K562 (cell line): ENCODE data around the gene UNC5B. TPM values are rescaled to one million over a fixed set of nuclear protein-coding genes. Genes with fewer than 3 reads are reported as not detected.
A peak's percentile ranks its signal among the peaks of the same experiment; 100 is the strongest.

Source experiments
- ATAC-seq: fragments of 200-7000 bp; cut with Tn5 transposase; 3 replicates; pipeline ENCODE4 v1.9.1; 2020; ENCODE audit warnings: moderate library complexity
- BruUV-seq: library from RNA; stranded (reverse); fragments of 400-500 nt; replicated peaks from 2 replicates; lab custom pipeline; 2021; lab: Mats Ljungman, UMichigan
- CTCF ChIA-PET: fragments of 300-600 bp; formaldehyde crosslinking; extraction: SDS; loops from one replicate; lab custom pipeline; 2021; ENCODE audit warnings: low intra/inter-chr PET ratio; lab: Yijun Ruan, JAX
- POLR2A ChIA-PET: fragments of 300-600, 350-650 bp; sonication (Branson Sonifier 250); formaldehyde crosslinking; extraction: SDS; loops from one replicate; lab custom pipeline; 2021; ENCODE audit warnings: antibody characterized with exemption, inconsistent platforms; lab: Yijun Ruan, JAX
- DNase-seq, 4 experiments: peaks; one replicate each; pipeline versions ENCODE4 v3.0.0 to v3.0.0-alpha.2; 2011 to 2018; ENCODE audit warnings: low spot score in 3 of 4, mixed read lengths in 3 of 4; ENCODE audit errors: extremely low read depth in 1 of 4
- FAIRE-seq: peaks from 2 replicates; lab custom pipeline; 2011; peaks lifted over from hg19 to GRCh38; lab: Jason Lieb, UNC
- H2AFZ ChIP-seq: 2 replicates; pipeline ENCODE4 v1.6.0; 2011; ENCODE audit warnings: low read depth, low read length, control low read depth, inconsistent platforms
- H3K27ac ChIP-seq: fragments of 200-600 bp; 3 replicates; pipeline ENCODE4 v1.8.0; 2011; ENCODE audit warnings: low read depth, mild to moderate bottlenecking, control low read depth, inconsistent platforms, low read length, moderate library complexity, mixed read lengths; ENCODE audit errors: extremely low read depth
- H3K27me3 ChIP-seq, 2 experiments: fragments of 300-600 bp in 1 of 2; 2 replicates in 1 of 2; 3 replicates in 1 of 2; pipeline versions ENCODE4 v1.6.0 to v1.8.0; 2011; ENCODE audit warnings: inconsistent platforms in 2 of 2, low read length in 2 of 2, mild to moderate bottlenecking in 1 of 2, mixed read lengths in 1 of 2, moderate library complexity in 1 of 2; ENCODE audit not compliant: control insufficient read depth in 2 of 2, insufficient read depth in 2 of 2
- H3K36me3 ChIP-seq: fragments of 300-600 bp; 3 replicates; pipeline ENCODE4 v1.8.0; 2011; ENCODE audit warnings: mild to moderate bottlenecking, low read length, inconsistent platforms; ENCODE audit not compliant: control insufficient read depth, insufficient read depth
- H3K4me1 ChIP-seq, 2 experiments: fragments of 200-600 bp in 1 of 2; replicated peaks in 1 of 2; 2 replicates in 1 of 2; 3 replicates in 1 of 2; pipeline versions ENCODE4 v1.5.1 to v1.8.0; 2011; ENCODE audit warnings: inconsistent platforms in 2 of 2, low read length in 2 of 2, mild to moderate bottlenecking in 1 of 2, mixed read lengths in 1 of 2, moderate library complexity in 1 of 2; ENCODE audit not compliant: control insufficient read depth in 2 of 2, insufficient read depth in 2 of 2
- H3K4me2 ChIP-seq: 2 replicates; pipeline ENCODE4 v1.6.1; 2011; ENCODE audit warnings: low read length, control low read depth, inconsistent platforms, mixed read lengths; ENCODE audit not compliant: insufficient read depth
- H3K4me3 ChIP-seq: fragments of 200-600 bp; sonication (generic), shearing (Covaris generic); 2 replicates; pipeline ENCODE4 v1.5.1; 2016; ENCODE audit warnings: control low read depth, inconsistent platforms
- H3K79me2 ChIP-seq: fragments of 200-600 bp; 3 replicates; pipeline ENCODE4 v1.8.0; 2011; ENCODE audit warnings: low read length, inconsistent platforms; ENCODE audit not compliant: control insufficient read depth, insufficient read depth
- H3K9ac ChIP-seq, 2 experiments: 2 replicates each; pipeline versions ENCODE4 v1.6.0 to v1.6.1; 2011; ENCODE audit warnings: low read depth in 2 of 2, low read length in 2 of 2, control low read depth in 1 of 2, inconsistent platforms in 1 of 2, mild to moderate bottlenecking in 1 of 2, mixed read lengths in 1 of 2; ENCODE audit not compliant: insufficient read depth in 1 of 2
- H3K9me1 ChIP-seq: one replicate; pipeline ENCODE4 v1.6.0; 2011; ENCODE audit warnings: inconsistent platforms, mild to moderate bottlenecking, low read length, moderate library complexity; ENCODE audit not compliant: control insufficient read depth, insufficient read depth
- H3K9me3 ChIP-seq: replicated peaks from 2 replicates; pipeline ENCODE4 v1.5.1; 2011; ENCODE audit warnings: low read depth, low read length, inconsistent platforms; ENCODE audit not compliant: control insufficient read depth, insufficient read depth
- H4K20me1 ChIP-seq: replicated peaks from 2 replicates; pipeline ENCODE4 v1.6.1; 2011; ENCODE audit warnings: low read length, inconsistent platforms, mixed read lengths; ENCODE audit not compliant: control insufficient read depth, insufficient read depth
- ATF2 ChIP-seq: sonication (generic); formaldehyde crosslinking; IDR thresholded peaks from 2 replicates; pipeline ENCODE4 v1.8.1; 2022; ENCODE audit warnings: missing genetic modification reagents
- BCOR ChIP-seq: fragments of 450-650 bp; IDR thresholded peaks from 2 replicates; pipeline ENCODE4 v1.6.1; 2016
- EGR1 ChIP-seq: fragments of 450-650 bp; conservative IDR thresholded peaks from 2 replicates; pipeline ENCODE4 v1.6.1; 2017; ENCODE audit warnings: mild to moderate bottlenecking
- ELF1 ChIP-seq: fragments of 200-800 bp; sonication (Bioruptor generic); IDR thresholded peaks from 2 replicates; pipeline ENCODE4 v1.6.1; 2016; ENCODE audit warnings: missing genetic modification characterization, missing compliant biosample characterization
- HDAC1 ChIP-seq, 2 experiments: fragments of 450-650 bp; IDR thresholded peaks; 2 replicates each; pipeline ENCODE4 v1.6.1; 2016 to 2017; ENCODE audit warnings: inconsistent platforms in 1 of 2, mild to moderate bottlenecking in 1 of 2, moderate library complexity in 1 of 2
- HMBOX1 ChIP-seq: sonication (generic); IDR thresholded peaks from 2 replicates; pipeline ENCODE4 v1.6.1; 2016
- MTA3 ChIP-seq: fragments of 450-650 bp; formaldehyde crosslinking; IDR thresholded peaks from 2 replicates; pipeline ENCODE4 v1.6.1; 2017; ENCODE audit warnings: mild to moderate bottlenecking, borderline replicate concordance
- RCOR1 ChIP-seq, 2 experiments: IDR thresholded peaks; 2 replicates each; pipeline ENCODE4 v1.6.1; 2012; ENCODE audit warnings: low read depth in 2 of 2, low read length in 2 of 2, borderline replicate concordance in 1 of 2, improper control_type of control experiment in 1 of 2
- SMARCA5 ChIP-seq: fragments of 450-650 bp; IDR thresholded peaks from 2 replicates; pipeline ENCODE4 v1.6.1; 2016
- SOX6 ChIP-seq: fragments of 450-650 bp; IDR thresholded peaks from 2 replicates; pipeline ENCODE4 v1.6.1; 2014; ENCODE audit warnings: mild to moderate bottlenecking
- ZNF644 ChIP-seq: fragments of 200-800 bp; sonication (Bioruptor generic); IDR thresholded peaks from 2 replicates; pipeline ENCODE4 v1.6.1; 2016; ENCODE audit warnings: low read depth, missing genetic modification characterization, missing compliant biosample characterization
- ZNF668 ChIP-seq: fragments of 250-450 bp; sonication (Bioruptor Pico); IDR thresholded peaks from 2 replicates; pipeline ENCODE4 v1.8.0; 2022; ENCODE audit warnings: mild to moderate bottlenecking, inconsistent platforms
- WGBS: fragments of 100-300 bp; shearing (Covaris generic); methylation state at CpG from one replicate; pipeline ENCODE4 v1.1.6; 2016; ENCODE audit warnings: low coverage, mixed read lengths; ENCODE audit not compliant: insufficient coverage; ENCODE audit errors: missing lambda C conversion rate; 5-methylcytosine and 5-hydroxymethylcytosine counted together
- in situ Hi-C: fragments of 300-500 bp; cut with MboI; formaldehyde crosslinking; loops from 4 replicates; pipeline ENCODE4 v1.15.0; 2018; ENCODE audit warnings: inconsistent platforms, mixed read lengths
- intact Hi-C: fragments of 100-400 bp; cut with micrococcal nuclease; formaldehyde crosslinking; loops from 2 replicates; pipeline ENCODE4 v1.14.2; 2022
- polyA plus RNA-seq, 8 experiments: library from polyadenylated mRNA; depleted of rRNA in 4 of 8; stranded (reverse) in 5 of 8; unstranded in 3 of 8; fragments of >200 nt; fragmentation: Nextera tagmentation in 2 of 8; fragmentation: Illumina TruSeq in 1 of 8; extraction: Ambion mirVana in 2 of 8; extraction: Trizol in 1 of 8; gene quantifications; 2 replicates each; pipeline versions ENCODE4 v1.2.1 to v1.2.3, GENCODE V29; 2011 to 2014; ENCODE audit warnings: inconsistent platforms in 1 of 8, missing spikeins in 1 of 8
- total RNA-seq, 7 experiments: library from RNA; depleted of rRNA in 6 of 7; stranded (reverse); fragments of >200 nt in 6 of 7; fragmentation: Illumina TruSeq in 2 of 7; extraction: Trizol in 2 of 7; gene quantifications; 2 replicates each; pipeline versions ENCODE4 v1.2.1 to v1.2.3, GENCODE V29; 2011 to 2021; ENCODE audit warnings: low replicate concordance in 1 of 7

The UNC5B gene
- total and polyA plus RNA-seq, 9 of the 15 experiments (the other 6 are each of a cell fraction or from before 2014, with no cell fraction given): 0.10 to 8.4 (median 2.1) TPM

GRCh38 chr10:71269301-71270288 is 57.2 kb downstream of the UNC5B start (continued):
- TF ChIP-seq BCOR (peak; percentile 57; the same call in 1 of the 2 replicates), ZNF644 (tag) (no peak), SOX6 (peak; percentile 61; the same call in 1 of the 2 replicates)

GRCh38 chr10:71270301-71271220 is 58.2 kb downstream of the UNC5B start:
- FAIRE-seq (peak; percentile 91), ATAC-seq (peak; percentile 71), DNase-seq (peak; percentile 80 to 84 (median 82))
- WGBS: 30% methylated on average over 9 of the region's 10 CpGs
- CTCF ChIA-PET: interaction anchor here (0.9 to 1.7 kb wide), 3 partner anchors 15 to 62 kb away, joined by 4 read pairs; partner anchors contain the start of gene UNC5B
- Histone ChIP-seq H3K9me1 (no peaks in the 10 kb centered on the region), H3K4me1 (peaks cover 29 to 33% of the 10 kb centered on the region in 2 experiments), H3K27ac (no peak overlapping the region; the same call in 2 of the 3 replicates), H4K20me1 (peaks cover 8% of the 10 kb centered on the region; the same call in 1 of the 2 replicates), H3K9ac (peak overlapping the region in 1 of 2 experiments; percentile 73; a peak in 2 of 4 replicates), H3K27me3 (no peaks in the 10 kb centered on the region; a peak in 1 of 5 replicates), H3K36me3 (no peaks in the 10 kb centered on the region), H3K4me2 (peak overlapping the region; percentile 43), H3K79me2 (no peaks in the 10 kb centered on the region), H3K9me3 (no peaks in the 10 kb centered on the region), H2AFZ (0 out of 2 replicates have a peak overlapping the region, but pooled peaks have one; percentile 11), H3K4me3 (no peak overlapping the region)
- POLR2A ChIA-PET: interaction anchor here (0.8 to 2.4 kb wide), 5 partner anchors 8 to 712 kb away, joined by 3 to 6 read pairs (median 4); no protein-coding TSS in a partner anchor
- BruUV-seq: no TSS peak
- in situ Hi-C loops: no loop called here
- intact Hi-C loops: no loop called here
- TF ChIP-seq MTA3: no peak
- peak in 1 of 2 experiments; percentile 3; a peak in 1 of 4 replicates for TF ChIP-seq HDAC1 (IDR thresholded peaks at IDR 0.05)
- TF ChIP-seq EGR1: no peak
- no peak for TF ChIP-seq ZNF668 (CRISPR knock-in tag)
- TF ChIP-seq ELF1 (tag): no peak
- 0 out of 2 replicates have a peak, but pooled peaks have one; percentile 34 for TF ChIP-seq ATF2 (CRISPR knock-in tag)
- TF ChIP-seq RCOR1 (IDR thresholded peaks at IDR 0.05; ENCODE audit: borderline replicate concordance in 1 of 2, low read depth in 2 of 2, low read length in 2 of 2): peak in 1 of 2 experiments; percentile 32; a peak in 1 of 4 replicates
- TF ChIP-seq HMBOX1: peak; percentile 79
- peak; percentile 27; the same call in 1 of the 2 replicates for TF ChIP-seq SMARCA5
